Stimulated activated CD4-positive, alpha-beta T cell treated with anti-CD3 and anti-CD28 coated beads, Interleukin-1b, Interleukin-23, amount 100 ng/mL, for 48 hours (primary cell): Measurements from ENCODE around the gene GFRA3.

Experiments
- DNase-seq: peaks from one replicate; pipeline ENCODE4 v3.0.0-alpha.2; 2020

The GFRA3 gene

GRCh38 chr5:138246334-138246733 is 28.1 kb downstream of the GFRA3 start:
- DNase-seq = no peak

DNA sequence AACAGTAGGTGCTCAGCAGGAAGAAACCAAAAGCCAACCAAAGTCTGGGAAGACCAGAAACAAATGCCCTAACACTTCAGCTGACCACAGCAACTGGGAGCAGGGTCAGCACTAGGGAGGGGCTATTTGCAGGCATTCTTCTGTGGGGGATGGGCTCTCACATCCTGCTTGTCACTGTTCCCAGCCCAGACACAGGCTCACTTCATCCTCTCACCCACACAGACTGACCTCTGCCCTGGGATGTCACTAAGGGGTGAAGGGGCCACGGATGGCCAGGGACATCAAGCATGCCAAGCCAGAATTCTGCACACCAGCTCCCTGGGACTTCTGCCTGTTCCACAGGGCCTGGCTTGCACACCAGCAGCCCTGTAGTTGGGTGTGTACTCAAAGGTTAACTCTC is 28.7 kb downstream of the GFRA3 start:
- DNase-seq = no peak

GRCh38 chr5:138243794-138244193 is 30.6 kb downstream of the GFRA3 start:
- no peak for DNase-seq

GRCh38 chr5:138241688-138242571 is 32.5 kb downstream of the GFRA3 start:
- no peak for DNase-seq

- peak; percentile 9 for DNase-seq
These were observed 33.6 kb downstream of the GFRA3 start for GRCh38 chr5:138240650-138241385.

DNA sequence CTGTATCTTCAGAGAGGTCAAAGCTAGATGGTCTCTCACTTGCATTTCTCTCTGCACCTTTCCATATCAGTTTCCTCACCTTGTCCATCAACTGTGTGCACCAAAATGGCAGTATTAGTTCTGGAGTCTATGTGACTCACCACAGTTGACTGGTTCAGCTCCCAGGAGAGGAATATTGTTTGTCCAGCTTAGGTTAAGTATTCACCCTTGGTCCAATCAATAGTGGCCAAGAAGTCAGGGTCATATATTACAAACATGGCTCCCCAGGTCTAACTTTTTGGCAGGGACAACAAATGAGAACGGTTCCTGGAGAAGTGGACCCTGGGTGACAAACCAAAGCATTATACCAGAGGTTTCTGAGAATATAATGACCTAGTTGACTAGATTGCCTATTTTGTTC is 36.4 kb downstream of the GFRA3 start:
- DNase-seq = no peak

DNA sequence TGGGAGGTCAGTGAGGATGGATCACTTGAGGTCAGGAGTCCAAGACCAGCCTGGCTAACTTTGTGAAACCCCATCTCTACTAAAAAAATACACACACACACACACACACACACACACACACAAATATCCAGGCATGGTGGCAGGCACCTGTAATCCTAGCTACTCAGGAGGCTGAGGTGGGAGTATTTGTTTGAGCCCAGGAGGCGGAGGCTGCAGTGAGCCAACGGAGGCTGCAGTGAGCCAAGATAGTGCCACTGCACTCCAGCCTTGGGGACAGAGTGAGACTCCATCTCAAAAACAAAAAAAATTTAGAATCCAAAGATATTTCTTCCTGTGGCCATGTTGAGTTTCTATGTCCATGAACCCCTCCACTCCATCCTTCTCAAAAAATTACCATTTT is 39.8 kb downstream of the GFRA3 start:
- no peak for DNase-seq

GRCh38 chr5:138233280-138233679 is 41.1 kb downstream of the GFRA3 start:
- no peak for DNase-seq

- no peak for DNase-seq
These were observed 43.3 kb downstream of the GFRA3 start for GRCh38 chr5:138230981-138231589.

- no peak for DNase-seq
These were observed 44.2 kb downstream of the GFRA3 start for GRCh38 chr5:138230261-138230660.

DNA sequence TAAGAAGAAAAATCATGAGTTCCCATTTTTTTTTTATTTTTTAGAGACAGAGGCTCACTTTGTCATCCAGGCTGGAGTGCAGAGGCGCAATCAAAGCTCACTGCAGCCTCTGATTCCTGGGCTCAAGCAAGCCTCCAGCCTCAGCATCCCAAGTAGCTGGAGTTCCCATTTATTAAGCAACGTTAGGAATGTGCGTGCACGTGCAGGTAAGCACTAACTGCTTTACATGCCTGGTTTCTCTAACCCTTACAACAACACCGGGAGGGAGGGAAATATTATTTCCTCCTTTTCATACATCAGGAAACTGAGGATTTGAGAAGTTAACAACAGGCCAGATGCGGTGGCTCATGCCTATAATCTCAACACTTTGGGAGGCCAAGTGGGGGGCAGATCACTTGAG is 45.0 kb downstream of the GFRA3 start:
- no peak for DNase-seq

- no peak for DNase-seq
These were observed 47.5 kb downstream of the GFRA3 start for GRCh38 chr5:138226910-138227309.

DNA sequence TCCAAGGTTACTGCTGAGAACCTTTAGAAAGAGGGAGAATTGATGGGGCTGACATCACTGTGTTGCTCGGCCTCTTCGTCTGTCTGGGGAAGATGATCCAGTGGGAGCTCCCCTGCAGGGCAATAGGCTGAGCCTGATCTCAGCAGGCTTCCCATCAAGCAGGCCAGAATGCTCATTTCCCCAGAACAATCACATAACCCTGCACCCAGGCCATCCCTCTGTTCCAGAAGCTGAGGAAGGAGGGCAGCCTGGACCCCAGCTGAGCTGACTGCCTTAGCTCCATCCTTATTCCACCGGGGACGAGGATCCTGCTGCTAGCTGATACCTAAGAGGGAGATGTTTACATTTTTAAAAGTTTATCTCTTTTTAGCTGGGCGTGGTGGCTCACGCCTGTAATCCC is 49.7 kb downstream of the GFRA3 start:
- no peak for DNase-seq

- DNase-seq = no peak
These were observed 50.9 kb downstream of the GFRA3 start for GRCh38 chr5:138223532-138223931.

DNA sequence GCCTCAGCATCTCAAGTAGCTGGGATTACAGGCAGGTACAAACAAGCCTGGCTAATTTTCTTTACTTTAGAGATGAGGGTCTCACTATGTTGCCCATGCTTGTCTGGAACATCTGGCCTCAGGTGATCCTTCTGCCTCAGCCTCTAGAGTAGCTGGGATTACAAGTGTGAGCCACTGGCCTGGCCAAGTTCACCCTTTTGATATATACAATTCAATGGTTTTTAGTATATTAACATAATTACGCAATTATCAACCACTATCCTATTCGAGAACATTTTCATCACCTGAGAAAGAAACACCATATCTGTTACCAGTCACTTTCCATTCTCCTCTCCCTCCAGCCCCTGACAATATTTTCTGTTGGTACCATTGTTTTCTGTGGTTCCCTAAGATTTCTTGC is 57.6 kb downstream of the GFRA3 start:
- no peak for DNase-seq

- DNase-seq = peak; percentile 92
These were observed 61.0 kb downstream of the GFRA3 start, which contains the start of gene CDC23 for GRCh38 chr5:138213161-138214029. CDC23 (minus strand) TSS chr5:138213323; CDS start chr5:138213312, 11 bp downstream.

DNA sequence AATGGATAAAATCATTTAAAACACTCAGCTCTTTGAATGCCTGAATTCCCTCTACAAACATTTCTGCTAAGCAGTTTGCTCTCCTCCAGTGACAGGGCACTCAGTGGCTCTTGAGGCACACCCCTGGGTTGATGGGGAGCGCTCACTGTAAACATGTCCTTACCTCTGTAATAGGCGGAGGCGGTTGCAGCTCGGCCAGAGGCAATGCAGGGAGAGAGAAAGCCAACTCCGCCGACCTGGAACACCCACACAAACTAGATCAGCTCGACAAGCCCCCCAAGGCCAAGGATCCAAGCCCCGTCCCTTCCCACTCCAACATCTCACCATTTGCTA is 61.6 kb downstream of the GFRA3 start:
- DNase-seq = peak; percentile 6

DNA sequence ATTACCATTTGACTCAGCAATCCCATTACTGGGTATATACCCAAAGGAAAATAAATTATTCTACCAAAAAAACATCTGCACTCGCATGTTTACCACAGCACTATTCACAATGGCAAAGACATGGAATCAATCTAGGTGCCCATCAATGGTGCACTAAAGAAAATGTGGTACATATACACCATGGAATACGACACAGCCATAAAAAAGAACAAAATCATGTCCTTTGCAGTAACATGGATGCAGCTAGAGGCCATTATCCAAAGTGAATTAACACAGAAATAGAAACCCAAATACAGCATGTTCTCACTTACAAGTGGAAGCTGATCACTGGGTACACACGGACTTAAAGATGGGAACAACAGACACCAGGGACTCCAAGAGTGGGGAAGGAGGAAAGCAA is 63.4 kb downstream of the GFRA3 start:
- DNase-seq = no peak
